CD1c-positive myeloid dendritic cell (primary cell): ENCODE measurements around the gene PRKCD.

Experiments used
- DNase-seq: peaks from one replicate; pipeline ENCODE4 v3.0.0-alpha.2; 2016; ENCODE audit errors: extremely low spot score

Gene PRKCD

GRCh38 chr3:53160660-53161449 lies at the start of gene PRKCD:
Gene PRKCD (plus strand): TSS chr3:53161209. CDS start chr3:53178423, 17,214 bp downstream.
- peak; percentile 84 for DNase-seq

GRCh38 chr3:53111822-53112221 lies 49.2 kb upstream of the PRKCD start:
- DNase-seq = no peak

- no peak for DNase-seq
These were observed 47.6 kb upstream of the PRKCD start for GRCh38 chr3:53113293-53114010.

GRCh38 chr3:53114011-53114400 lies 47.0 kb upstream of the PRKCD start:
- peak; percentile 86 for DNase-seq

GRCh38 chr3:53114412-53115074 lies 46.5 kb upstream of the PRKCD start:
- DNase-seq = no peak

GRCh38 chr3:53116956-53117355 lies 44.1 kb upstream of the PRKCD start:
- DNase-seq = no peak

- DNase-seq = no peak
These were observed 40.7 kb upstream of the PRKCD start for GRCh38 chr3:53120336-53120735.

GRCh38 chr3:53122255-53122932 lies 38.6 kb upstream of the PRKCD start:
- no peak for DNase-seq

- DNase-seq = peak; percentile 63
These were observed 38.1 kb upstream of the PRKCD start for GRCh38 chr3:53122933-53123305.

GRCh38 chr3:53123510-53123909 lies 37.5 kb upstream of the PRKCD start:
- DNase-seq = no peak

- DNase-seq = no peak
These were observed 37.1 kb upstream of the PRKCD start for GRCh38 chr3:53123953-53124352.

- no peak for DNase-seq
These were observed 34.4 kb upstream of the PRKCD start for GRCh38 chr3:53126601-53127000.

GRCh38 chr3:53129344-53129743 lies 31.7 kb upstream of the PRKCD start:
- no peak for DNase-seq

GRCh38 chr3:53130179-53131061 lies 30.6 kb upstream of the PRKCD start, which contains the start of gene RFT1:
Gene RFT1 (minus strand): TSS chr3:53130435. CDS start chr3:53130400, 35 bp downstream.
- DNase-seq = peak; percentile 99

GRCh38 chr3:53131096-53131495 lies 29.9 kb upstream of the PRKCD start:
- no peak for DNase-seq

GRCh38 chr3:53132347-53132746 lies 28.7 kb upstream of the PRKCD start:
- DNase-seq = no peak

GRCh38 chr3:53134631-53135232 lies 26.3 kb upstream of the PRKCD start:
- DNase-seq = peak; percentile 79

GRCh38 chr3:53137221-53137620 lies 23.8 kb upstream of the PRKCD start:
- DNase-seq = no peak

- peak; percentile 83 for DNase-seq
These were observed 23.1 kb upstream of the PRKCD start for GRCh38 chr3:53137835-53138446.
